Measurements from ENCODE around the gene PGLYRP2. TPM values are rescaled to one million over a fixed set of nuclear protein-coding genes. Genes with fewer than 3 reads are reported as not detected.

Gene PGLYRP2
- total RNA-seq, 2 donors from 2014 or later, result not detected

- H3K9me3 Mint-ChIP-seq, result no peaks in the 10 kb centered on the region
- Histone ChIP-seq H3K27me3 (ENCODE audit: control insufficient read depth, insufficient read depth, low read length, poor library complexity, severe bottlenecking) (peaks cover under 1% of the 10 kb centered on the region), H3K27ac (ENCODE audit: low read depth, low read length) (no peak overlapping the region), H3K9me3 (ENCODE audit: control insufficient read depth, low read length) (no peaks in the 10 kb centered on the region), H3K4me3 (ENCODE audit: low read length) (no peak overlapping the region), H3K9ac (ENCODE audit: extremely low read depth, low read length, poor library complexity, severe bottlenecking) (no peak overlapping the region), H3K4me1 (ENCODE audit: control insufficient read depth, insufficient read depth, low read length) (no peaks in the 10 kb centered on the region), H3K36me3 (ENCODE audit: control insufficient read depth, insufficient read depth, low read length) (no peaks in the 10 kb centered on the region)
- no peak overlapping the region for H3K27ac Mint-ChIP-seq
- no peaks in the 10 kb centered on the region for H3K4me1 Mint-ChIP-seq
- TF ChIP-seq CTCF (conservative IDR thresholded peaks at IDR 0.05), result no peak
- peaks cover 4% of the 10 kb centered on the region for H3K36me3 Mint-ChIP-seq (ENCODE audit: low read depth)
- no peak for DNase-seq
- 86 to 90% methylated on average over 6 to 7 of the region's 7 CpGs for WGBS, 2 experiments (ENCODE audit: insufficient coverage in 1 of 2, insufficient read length in 1 of 2)
- H3K27me3 Mint-ChIP-seq (ENCODE audit: insufficient read depth), result peaks cover 8% of the 10 kb centered on the region
- H3K4me3 Mint-ChIP-seq, result no peak overlapping the region
Measured at GRCh38 chr19:15445807-15446376, 33.4 kb downstream of the PGLYRP2 start.

- WGBS, 2 experiments (ENCODE audit: insufficient coverage in 1 of 2, insufficient read length in 1 of 2), result 90% methylated on average over 3 to 9 of the region's 9 CpGs
Measured at GRCh38 chr19:15445227-15445605, 34.1 kb downstream of the PGLYRP2 start.

GRCh38 chr19:15444505-15445226, 34.6 kb downstream of the PGLYRP2 start:
- Mint-ChIP-seq H3K27me3 (ENCODE audit: insufficient read depth) (no peaks in the 10 kb centered on the region), H3K4me1 (no peaks in the 10 kb centered on the region), H3K27ac (no peak overlapping the region), H3K36me3 (ENCODE audit: low read depth) (peaks cover 4% of the 10 kb centered on the region), H3K4me3 (no peak overlapping the region), H3K9me3 (no peaks in the 10 kb centered on the region)
- WGBS, 2 experiments (ENCODE audit: insufficient coverage in 1 of 2, insufficient read length in 1 of 2), result 92 to 94% methylated on average over 12 to 15 of the region's 15 CpGs
- TF ChIP-seq CTCF (conservative IDR thresholded peaks at IDR 0.05), result no peak
- no peaks in the 10 kb centered on the region for H3K4me1 ChIP-seq (ENCODE audit: control insufficient read depth, insufficient read depth, low read length)
- H3K4me3 ChIP-seq (ENCODE audit: low read length), result no peak overlapping the region
- H3K27ac ChIP-seq (ENCODE audit: low read depth, low read length), result no peak overlapping the region
- no peak for DNase-seq
- no peak overlapping the region for H3K9ac ChIP-seq (ENCODE audit: extremely low read depth, low read length, poor library complexity, severe bottlenecking)
- H3K36me3 ChIP-seq (ENCODE audit: control insufficient read depth, insufficient read depth, low read length), result no peaks in the 10 kb centered on the region
- no peaks in the 10 kb centered on the region for H3K27me3 ChIP-seq (ENCODE audit: control insufficient read depth, insufficient read depth, low read length, poor library complexity, severe bottlenecking)
- no peaks in the 10 kb centered on the region for H3K9me3 ChIP-seq (ENCODE audit: control insufficient read depth, low read length)

More at GRCh38 chr19:15445227-15445605, 34.1 kb downstream of the PGLYRP2 start:
- Histone ChIP-seq H3K27me3 (ENCODE audit: control insufficient read depth, insufficient read depth, low read length, poor library complexity, severe bottlenecking) (no peaks in the 10 kb centered on the region), H3K27ac (ENCODE audit: low read depth, low read length) (no peak overlapping the region), H3K4me3 (ENCODE audit: low read length) (no peak overlapping the region), H3K9ac (ENCODE audit: extremely low read depth, low read length, poor library complexity, severe bottlenecking) (no peak overlapping the region), H3K36me3 (ENCODE audit: control insufficient read depth, insufficient read depth, low read length) (no peaks in the 10 kb centered on the region), H3K9me3 (ENCODE audit: control insufficient read depth, low read length) (no peaks in the 10 kb centered on the region), H3K4me1 (ENCODE audit: control insufficient read depth, insufficient read depth, low read length) (no peaks in the 10 kb centered on the region)
- no peaks in the 10 kb centered on the region for H3K4me1 Mint-ChIP-seq
- TF ChIP-seq CTCF (conservative IDR thresholded peaks at IDR 0.05), result no peak
- no peaks in the 10 kb centered on the region for H3K9me3 Mint-ChIP-seq
- H3K27me3 Mint-ChIP-seq (ENCODE audit: insufficient read depth), result peaks cover under 1% of the 10 kb centered on the region
- peaks cover 4% of the 10 kb centered on the region for H3K36me3 Mint-ChIP-seq (ENCODE audit: low read depth)
- no peak for DNase-seq
- no peak overlapping the region for H3K27ac Mint-ChIP-seq
- H3K4me3 Mint-ChIP-seq, result no peak overlapping the region
